Measurements from ENCODE around the gene NOSIP.
A peak's percentile ranks its signal among the peaks of the same experiment; 100 is the strongest.

NOSIP gene

DNA sequence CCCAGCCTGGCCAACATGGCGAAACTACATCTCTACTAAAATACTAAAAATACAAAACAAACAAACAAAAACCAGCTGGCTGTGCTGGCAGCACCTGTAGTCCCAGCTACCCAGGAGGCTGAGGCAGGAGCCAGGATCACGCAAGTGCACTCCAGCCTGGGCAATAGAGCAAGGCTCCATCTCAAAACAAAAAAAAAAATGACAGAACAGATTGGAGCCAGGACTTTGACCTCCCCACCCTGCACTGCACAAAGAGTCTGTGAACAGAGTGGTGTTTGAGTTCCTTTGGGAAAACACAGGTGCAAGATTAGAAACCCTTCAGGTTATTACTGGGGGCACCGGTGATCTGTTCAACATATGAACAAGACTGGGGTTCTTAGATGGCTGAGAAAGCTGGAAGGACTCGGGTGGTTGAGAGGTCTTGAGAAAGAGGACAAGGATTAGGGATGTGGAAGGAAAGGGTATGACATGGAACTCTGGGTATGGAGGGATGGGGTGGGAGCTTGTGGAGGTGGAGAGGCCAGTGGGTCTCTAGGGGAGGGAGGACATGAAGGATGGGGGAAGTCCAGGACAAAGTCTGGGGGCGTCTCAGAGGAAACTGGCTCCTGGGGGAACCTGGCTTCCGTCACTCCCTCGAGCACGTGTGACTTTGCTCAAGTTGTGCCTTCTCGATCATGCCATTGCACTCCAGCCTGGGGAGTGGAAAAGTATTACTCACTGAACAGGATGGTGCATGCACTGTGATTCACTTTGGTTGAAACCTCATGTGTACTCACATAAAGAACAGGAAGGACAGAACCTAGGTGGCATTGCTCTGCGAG is 26.7 kb downstream of the NOSIP start:
- no peak for FAIRE-seq
- no peak for DNase-seq (ENCODE audit: extremely low spot score, insufficient read length, low read depth)

DNA sequence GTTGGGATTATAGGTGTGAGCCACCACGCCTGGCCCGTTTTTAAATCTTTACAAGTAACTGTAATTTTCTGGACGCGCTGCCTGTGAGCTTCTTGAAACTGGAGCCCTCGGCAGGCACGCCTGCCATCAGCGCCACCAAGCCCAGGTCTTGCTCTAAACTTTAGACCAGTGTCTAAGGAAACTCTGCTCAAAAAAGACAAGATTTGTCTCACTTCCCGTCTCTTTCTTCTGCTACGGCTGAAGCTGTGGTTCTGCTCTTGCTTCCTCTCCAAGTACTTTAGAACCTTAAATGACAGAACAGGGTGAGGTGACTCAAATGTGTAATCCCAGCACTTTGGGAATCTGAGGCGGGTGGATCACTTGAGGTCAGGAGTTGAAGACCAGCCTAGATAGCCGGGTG is 27.6 kb downstream of the NOSIP start:
- FAIRE-seq (no peak), DNase-seq (ENCODE audit: extremely low spot score, insufficient read length, low read depth) (no peak)

DNA sequence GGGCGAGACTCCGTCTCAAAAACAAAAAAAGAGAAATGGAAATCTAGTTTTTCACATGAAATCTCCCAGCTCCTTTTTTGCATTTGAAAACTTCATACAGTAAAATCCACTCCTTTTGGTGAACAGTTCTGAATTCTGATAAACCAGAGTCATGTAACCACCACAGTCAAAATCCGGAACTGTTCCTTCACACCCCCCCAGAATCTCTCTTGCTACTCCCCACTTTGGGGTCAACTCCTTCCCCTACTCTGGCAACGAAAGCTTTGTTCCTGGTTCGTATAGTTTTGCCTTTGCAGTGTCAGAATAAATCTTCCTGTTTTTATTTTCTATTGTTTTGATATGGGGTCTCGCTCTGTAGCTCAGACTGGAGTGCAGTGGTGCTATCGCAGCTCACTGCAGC is 28.8 kb downstream of the NOSIP start:
- no peak for FAIRE-seq
- no peak for DNase-seq (ENCODE audit: extremely low spot score, insufficient read length, low read depth)

DNA sequence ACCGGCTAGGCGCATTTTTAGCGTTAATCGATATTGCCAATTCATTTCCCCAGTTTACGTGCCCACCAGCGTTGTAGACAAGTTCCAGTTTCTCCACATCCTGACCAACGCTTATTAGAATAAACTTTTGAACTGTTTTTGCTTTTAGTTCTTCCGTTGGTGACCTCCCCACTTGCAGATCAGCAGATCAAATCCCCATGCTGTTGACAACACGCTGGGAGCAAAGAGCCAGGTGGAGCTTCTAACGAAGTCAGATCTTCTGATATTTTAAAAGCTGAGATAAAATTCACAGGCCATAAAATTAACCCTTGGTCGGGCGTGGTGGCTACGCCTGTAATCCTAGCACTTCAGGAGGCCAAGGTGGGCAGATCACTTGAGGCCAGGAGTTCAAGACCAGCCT is 31.3 kb downstream of the NOSIP start:
- FAIRE-seq, result no peak

DNA sequence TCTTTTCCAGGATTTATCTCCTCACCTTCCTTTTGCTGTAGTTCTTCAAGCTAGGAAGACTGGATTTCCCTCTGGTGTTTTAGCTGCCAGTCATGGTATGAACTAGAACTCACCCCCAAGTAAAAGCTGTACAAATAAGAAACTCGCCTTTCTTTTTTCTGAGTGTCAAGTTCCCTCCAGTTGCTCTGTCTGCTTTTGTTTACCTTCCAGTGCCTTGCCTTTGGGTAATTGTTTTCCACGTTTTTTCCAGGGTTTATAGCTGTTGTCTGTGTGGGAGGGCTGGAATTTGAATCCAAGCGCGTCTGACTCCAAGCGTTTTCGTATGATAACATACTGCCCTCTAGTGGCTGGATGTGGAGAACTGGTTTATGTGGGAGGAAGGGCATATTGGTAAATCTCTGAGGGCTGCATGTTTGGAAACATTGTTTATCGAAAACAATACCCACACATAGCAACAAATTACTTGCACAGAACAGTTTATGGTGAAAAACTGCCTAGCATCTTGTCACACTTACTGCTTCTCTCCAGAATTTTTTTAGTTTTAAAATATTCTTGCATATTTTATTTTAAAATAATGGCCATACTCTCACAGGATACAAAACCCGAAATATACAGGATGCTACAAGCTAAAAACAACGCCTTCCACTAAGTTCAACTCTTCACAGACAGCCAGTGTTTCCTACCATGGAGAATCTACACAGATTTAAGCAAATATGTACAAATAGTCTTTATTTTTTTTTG is 33.4 kb downstream of the NOSIP start:
- DNase-seq (ENCODE audit: extremely low spot score, insufficient read length, low read depth) (peak; percentile 43), FAIRE-seq (peak; percentile 89)

More for the DNA sequence above, 31.3 kb downstream of the NOSIP start:
- no peak for DNase-seq (ENCODE audit: extremely low spot score, insufficient read length, low read depth)

DNA sequence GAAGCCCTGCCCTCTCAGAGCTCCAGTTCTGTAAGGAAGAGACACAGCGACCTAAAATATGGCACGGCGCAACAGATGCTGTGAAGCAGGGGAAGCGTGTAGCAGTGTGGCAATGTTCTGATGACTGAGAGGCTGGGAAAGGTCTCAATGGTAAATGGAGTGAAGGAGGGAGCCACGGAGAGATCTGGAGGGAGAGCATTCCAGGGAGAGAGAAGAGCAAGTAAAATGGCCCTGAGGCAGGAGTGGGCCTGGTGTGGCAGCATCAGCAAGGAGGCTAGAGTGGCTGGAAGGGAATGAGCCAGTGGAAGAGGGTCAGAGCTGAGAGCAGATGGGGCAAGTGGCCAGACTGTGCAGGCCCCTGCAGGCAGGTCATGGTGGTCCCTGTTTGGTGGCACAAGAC is 36.2 kb downstream of the NOSIP start:
- no peak for DNase-seq (ENCODE audit: extremely low spot score, insufficient read length, low read depth)
- FAIRE-seq, result no peak

DNA sequence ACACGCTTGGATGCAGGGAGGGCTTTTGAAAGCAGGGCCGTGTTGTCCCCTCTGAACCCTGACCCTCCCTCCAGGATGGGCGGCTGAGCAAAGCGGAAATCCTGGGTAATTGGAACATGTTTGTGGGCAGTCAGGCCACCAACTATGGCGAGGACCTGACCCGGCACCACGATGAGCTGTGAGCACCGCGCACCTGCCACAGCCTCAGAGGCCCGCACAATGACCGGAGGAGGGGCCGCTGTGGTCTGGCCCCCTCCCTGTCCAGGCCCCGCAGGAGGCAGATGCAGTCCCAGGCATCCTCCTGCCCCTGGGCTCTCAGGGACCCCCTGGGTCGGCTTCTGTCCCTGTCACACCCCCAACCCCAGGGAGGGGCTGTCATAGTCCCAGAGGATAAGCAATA is 37.3 kb downstream of the NOSIP start:
- DNase-seq (ENCODE audit: extremely low spot score, insufficient read length, low read depth), result no peak
- FAIRE-seq, result no peak

DNA sequence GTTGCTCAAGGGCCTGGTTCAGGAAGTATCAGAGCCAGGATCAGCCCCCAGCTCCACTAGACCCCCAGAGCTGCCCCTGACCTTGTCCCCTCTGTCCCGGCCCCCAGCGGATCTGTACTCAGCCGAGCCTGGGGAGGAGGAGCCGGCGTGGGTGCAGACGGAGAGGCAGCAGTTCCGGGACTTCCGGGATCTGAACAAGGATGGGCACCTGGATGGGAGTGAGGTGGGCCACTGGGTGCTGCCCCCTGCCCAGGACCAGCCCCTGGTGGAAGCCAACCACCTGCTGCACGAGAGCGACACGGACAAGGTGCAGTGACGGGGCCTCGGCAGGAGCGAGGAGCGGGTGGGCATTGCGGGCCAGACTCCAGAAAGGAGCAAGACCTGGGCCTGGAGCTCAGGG is 37.9 kb downstream of the NOSIP start:
- FAIRE-seq (no peak), DNase-seq (ENCODE audit: extremely low spot score, insufficient read length, low read depth) (no peak)

DNA sequence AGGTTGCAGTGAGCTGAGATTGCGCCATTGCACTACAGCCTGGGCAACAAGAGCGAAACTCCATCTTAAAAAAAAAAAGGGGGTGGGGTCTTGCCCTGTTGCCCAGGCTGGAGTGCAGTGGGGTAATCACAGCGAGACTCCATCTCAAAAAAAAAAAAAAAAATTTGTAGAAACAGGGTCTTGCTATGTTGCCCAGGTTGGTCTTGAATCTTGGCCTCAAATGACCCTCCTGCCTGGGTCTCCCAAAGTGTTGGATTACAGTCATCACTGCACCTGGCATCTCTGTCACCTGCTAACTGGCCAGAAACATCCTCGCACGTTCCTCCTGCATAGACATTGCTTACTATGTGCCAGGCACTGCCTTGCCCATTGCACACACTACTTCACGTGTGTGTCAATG is 38.4 kb downstream of the NOSIP start:
- FAIRE-seq, result no peak
- no peak for DNase-seq (ENCODE audit: extremely low spot score, insufficient read length, low read depth)

DNA sequence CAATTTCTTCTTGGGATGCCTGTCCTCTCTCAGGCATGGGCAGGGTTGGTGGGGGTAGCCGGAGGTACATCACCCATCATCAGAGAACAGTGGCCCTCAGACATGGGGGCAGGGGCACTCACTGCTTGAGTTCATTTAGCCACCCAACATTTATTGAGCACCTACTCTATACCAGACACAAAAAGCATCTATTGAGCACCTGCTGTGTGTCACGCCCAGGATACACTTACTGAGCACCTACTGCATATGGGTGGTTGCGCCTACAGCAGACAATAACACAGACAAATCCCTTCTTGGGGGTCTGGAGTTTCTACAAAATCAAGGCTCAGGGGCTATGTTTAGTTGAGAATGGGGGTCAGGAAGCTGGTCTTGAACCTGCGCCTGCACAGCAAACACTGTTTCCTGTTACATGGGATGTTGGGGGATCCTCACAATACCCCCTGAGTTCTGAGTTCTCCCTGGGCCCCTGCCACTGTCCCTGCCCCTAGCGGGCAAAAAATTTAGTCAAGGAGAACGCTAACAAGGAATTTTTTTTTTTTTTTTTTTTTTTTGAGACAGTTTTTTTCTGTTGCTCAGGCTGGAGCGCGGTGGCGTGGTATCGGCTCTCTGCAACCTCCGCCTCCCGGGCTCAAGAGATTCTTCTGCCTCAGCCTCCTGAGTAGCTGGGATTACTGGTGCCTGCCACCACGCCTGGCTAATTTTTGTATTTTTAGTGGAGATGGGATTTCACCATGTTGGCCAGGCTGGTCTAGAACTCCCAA is 41.0 kb downstream of the NOSIP start:
- DNase-seq (ENCODE audit: extremely low spot score, insufficient read length, low read depth) (no peak), FAIRE-seq (no peak)

DNA sequence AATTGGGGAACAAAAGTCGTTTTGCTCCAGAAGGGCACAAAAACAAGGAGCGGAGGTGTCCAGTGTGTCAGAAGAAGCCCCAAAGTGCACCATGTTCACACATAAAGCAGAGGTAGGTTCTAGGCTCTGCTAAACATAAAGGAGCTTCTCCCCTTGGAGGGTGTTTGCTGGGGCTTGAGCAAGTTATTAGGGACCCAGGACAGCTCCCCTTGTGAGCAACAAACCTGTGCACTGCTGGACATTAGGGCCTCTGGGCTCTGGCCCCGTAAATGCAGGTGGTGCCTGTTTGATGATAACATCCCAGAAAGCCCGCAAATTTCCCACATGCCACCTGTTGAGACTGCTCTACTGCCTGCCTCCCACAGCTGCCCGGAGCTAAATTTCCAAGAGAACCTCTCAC is 41.7 kb downstream of the NOSIP start:
- no peak for DNase-seq (ENCODE audit: extremely low spot score, insufficient read length, low read depth)
- no peak for FAIRE-seq

DNA sequence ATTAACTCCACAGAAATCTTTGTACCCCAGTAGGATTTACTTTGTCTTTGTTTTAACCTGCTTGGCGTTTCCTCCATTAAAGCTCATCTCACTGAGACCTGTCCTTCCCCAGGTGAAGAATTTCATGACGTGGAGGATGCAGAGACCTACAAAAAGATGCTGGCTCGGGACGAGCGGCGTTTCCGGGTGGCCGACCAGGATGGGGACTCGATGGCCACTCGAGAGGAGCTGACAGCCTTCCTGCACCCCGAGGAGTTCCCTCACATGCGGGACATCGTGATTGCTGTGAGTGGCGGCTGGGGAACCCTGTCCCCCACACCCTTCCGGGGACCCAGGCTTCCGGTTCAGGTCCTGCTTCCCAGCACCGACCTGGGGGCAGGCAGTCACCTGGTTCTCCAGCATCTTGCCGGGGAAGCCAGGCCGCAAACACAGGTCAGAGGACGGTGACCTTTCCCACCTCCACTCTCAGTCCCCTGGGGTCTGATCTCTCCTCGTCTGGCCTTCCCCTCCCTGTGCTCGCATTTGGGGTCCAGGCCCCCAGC is 43.4 kb downstream of the NOSIP start:
- FAIRE-seq (no peak), DNase-seq (ENCODE audit: extremely low spot score, insufficient read length, low read depth) (no peak)

DNA sequence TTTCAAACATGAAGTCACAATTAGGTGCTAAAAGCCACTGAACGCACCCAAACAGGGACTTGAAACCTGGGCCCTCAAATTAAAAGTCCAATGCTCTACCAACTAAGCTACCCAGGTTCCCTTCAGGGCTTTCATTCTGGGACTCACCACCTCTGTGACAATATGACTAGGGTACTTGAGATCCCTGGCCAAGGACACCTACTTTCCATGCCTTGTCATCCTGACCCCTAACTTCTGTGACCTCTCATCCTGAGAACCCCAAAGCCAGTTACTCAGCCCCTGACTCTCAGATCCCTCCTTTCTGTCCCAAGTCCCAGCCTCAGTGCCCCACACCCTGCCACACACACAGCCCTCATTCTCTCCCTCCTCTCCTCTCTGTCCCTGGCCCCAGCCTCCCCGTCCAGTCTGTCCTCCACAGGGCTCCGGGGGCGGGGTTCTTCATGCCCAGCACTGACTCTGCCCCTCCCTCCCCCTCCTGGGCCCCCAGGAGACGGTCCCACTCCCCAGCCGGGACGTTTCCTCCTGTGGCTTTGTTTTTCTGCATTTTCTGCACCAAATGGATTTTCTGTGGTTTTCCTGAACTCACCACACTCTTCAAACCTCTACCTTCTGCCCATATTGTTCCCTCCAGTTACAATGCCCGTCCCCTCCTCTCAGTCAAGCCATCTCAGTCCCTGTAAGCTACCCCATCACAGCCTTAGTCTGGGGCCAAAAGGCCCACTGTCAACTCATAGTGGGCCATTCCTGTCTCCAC is 45.5 kb downstream of the NOSIP start:
- DNase-seq (ENCODE audit: extremely low spot score, insufficient read length, low read depth), result no peak
- FAIRE-seq, result peak; percentile 56

DNA sequence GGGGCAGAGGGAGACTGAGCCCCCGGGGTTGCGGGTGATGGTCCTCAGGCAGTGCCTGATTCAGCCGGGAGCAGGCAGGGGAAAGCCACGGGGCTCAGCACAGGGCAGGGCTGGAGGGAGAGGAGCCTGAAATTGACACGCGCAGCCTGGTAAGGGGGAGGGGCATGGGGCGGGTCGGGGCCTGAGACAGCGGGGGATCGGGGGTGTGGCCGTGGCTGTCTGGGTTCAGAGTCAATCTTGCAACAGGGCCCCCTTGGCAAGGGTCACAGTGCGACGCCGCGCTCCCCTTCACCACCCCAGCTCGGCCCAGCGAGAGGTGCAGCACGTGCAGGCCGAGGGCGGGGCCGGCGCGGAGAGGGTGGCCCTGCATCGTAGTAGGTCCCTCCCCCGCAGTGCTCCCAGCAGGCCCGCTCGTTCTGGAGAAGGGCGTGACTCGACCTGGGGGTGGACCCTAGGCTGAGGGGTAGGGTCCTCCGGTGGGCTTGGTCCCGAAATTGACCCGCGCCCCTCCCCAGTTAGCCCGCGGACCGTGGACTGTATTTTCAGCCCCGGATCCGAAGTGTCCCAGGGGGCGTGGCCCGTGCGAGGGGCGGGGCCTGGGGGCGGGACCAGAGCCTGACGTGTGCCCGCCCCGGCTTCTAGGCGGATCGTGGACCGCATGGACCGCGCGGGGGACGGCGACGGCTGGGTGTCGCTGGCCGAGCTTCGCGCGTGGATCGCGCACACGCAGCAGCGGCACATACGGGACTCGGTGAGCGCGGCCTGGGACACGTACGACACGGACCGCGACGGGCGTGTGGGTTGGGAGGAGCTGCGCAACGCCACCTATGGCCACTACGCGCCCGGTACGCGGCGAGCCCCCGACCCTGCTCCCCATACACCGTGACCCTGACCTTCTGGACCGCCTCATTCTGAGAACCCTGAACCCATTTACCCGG is 46.5 kb downstream of the NOSIP start:
- FAIRE-seq (peak; percentile 60), DNase-seq (ENCODE audit: extremely low spot score, insufficient read length, low read depth) (peak; percentile 39)

DNA sequence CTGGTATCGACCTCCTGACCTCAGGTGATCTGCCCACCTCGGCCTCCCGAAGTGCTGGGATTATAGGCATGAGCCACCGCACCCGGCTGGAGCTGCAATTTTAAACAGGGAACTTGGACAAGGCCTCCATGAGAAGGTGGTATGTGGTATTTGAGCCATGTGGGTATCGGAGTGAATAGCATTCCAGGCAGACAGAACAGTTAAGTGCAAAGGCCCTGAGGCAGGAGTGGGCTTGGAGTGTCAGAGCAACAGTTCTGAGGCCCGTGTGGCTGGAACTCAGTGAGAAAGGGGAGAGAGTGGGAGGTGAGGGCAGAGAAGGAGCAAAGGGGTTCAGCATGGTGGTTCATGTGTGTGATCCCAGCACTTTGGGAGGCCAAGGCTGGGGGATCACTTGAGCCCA is 49.6 kb downstream of the NOSIP start:
- FAIRE-seq (no peak), DNase-seq (ENCODE audit: extremely low spot score, insufficient read length, low read depth) (no peak)

DNA sequence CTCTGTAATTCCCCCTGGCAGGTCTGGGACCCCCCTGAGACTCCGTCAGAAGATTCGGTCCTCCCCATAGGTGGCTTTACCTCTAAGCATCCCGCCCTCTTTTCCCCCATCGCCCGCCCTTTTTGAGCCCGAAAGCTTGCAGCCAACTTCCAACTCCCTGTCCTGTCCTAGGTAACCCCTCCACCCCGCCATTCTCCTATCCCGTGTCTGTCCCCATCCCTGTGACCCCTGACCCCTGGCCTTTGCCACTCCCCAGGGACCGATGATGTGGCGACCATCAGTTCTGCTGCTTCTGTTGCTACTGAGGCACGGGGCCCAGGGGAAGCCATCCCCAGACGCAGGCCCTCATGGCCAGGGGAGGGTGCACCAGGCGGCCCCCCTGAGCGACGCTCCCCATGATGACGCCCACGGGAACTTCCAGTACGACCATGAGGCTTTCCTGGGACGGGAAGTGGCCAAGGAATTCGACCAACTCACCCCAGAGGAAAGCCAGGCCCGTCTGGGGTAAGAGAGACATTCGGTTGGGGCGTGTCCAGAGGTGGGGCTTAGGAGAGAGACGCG is 52.1 kb downstream of the NOSIP start:
- DNase-seq (ENCODE audit: extremely low spot score, insufficient read length, low read depth) (no peak), FAIRE-seq (no peak)

DNA sequence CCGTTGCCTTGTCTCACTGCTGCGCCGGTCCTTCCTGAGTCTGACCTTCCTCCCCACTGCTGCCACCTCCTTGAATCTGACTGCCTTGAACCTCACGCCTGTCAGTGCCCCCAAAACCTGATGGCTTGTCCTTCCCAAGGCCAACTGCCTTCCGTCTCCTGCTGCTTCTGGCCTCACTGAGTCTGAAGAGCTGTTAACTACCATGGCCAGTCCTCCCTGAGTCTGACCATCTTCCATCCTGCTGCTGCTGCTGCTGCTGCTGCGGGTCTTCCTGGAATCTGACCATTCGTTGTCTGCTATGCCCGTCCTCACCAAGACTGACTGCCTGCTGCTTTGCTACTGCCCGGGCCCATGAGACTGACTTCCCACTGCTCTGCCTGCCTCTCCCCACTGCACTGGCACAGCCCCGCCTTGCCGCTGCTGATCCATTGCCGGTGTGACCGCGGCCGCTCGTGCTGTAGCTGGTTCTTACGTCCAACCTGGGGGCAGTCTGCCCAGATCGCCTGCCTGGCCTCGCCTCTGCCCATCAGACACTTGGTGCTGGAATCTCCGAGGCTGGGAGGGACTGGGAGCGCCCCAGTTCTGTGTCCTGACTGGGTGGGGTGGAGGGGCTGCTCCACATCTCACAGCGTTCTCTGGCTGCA is 55.4 kb downstream of the NOSIP start:
- DNase-seq (ENCODE audit: extremely low spot score, insufficient read length, low read depth), result no peak
- FAIRE-seq, result no peak

DNA sequence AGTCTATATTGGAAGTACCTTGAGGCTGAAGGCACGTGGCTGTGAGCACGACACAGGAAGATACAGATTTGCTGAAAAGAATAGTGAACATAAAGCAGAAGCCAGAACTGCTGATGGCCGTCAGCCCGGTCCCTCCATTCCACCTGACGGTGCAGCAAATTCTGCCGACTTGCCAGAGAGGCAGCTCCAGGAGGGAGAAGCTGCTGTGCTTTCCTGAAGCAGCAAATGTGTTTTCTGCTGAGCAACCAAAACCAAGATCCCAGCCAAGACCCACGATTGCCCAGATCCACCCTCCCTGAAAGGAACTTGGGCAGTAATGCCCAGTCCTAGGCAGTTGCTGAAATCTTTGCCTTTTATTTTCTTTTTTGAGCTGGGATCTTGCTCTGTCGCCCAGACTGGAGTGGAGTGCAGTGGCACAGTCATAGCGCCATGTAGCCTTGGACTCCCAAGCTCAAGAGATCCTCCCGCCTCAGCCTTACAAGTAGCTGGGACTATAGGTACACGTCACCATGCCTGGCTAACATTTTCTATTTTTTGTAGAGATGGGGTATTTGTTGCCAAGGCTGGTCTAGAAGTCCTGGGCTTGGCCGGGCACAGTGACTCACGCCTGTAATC is 59.5 kb downstream of the NOSIP start:
- DNase-seq (ENCODE audit: extremely low spot score, insufficient read length, low read depth), result no peak
- no peak for FAIRE-seq

Measured in GM18507 (cell line).